Neural progenitor cell (in vitro differentiated cells): ENCODE measurements around the gene PTGR3. TPM values are rescaled to one million over a fixed set of nuclear protein-coding genes. Genes with fewer than 3 reads are reported as not detected.

Source experiments
- DNase-seq: peaks from one replicate; pipeline ENCODE4 v3.0.0-alpha.2; 2016; ENCODE audit warnings: low spot score
- H2AFZ ChIP-seq: fragments of 200-600 bp; sonication (generic); replicated peaks from 2 replicates; pipeline ENCODE4 v1.6.1; 2016; ENCODE audit warnings: antibody characterized with exemption
- H3F3A ChIP-seq: fragments of 200-600 bp; sonication (generic); 2 replicates; pipeline ENCODE4 v1.6.1; 2016; ENCODE audit warnings: antibody characterized with exemption, low read depth
- H3K27ac ChIP-seq: fragments of 200-600 bp; sonication (generic); 2 replicates; pipeline ENCODE4 v1.5.1; 2016; ENCODE audit warnings: mild to moderate bottlenecking
- H3K27me3 ChIP-seq: fragments of 200-600 bp; sonication (generic); 2 replicates; pipeline ENCODE4 v1.6.1; 2016; ENCODE audit warnings: mild to moderate bottlenecking, moderate library complexity
- H3K36me3 ChIP-seq: fragments of 200-600 bp; sonication (generic); 2 replicates; pipeline ENCODE4 v1.5.1; 2016
- H3K4me1 ChIP-seq: fragments of 200-600 bp; sonication (generic); 2 replicates; pipeline ENCODE4 v1.6.1; 2016; ENCODE audit warnings: mixed run types
- H3K4me2 ChIP-seq: fragments of 200-600 bp; sonication (generic); 2 replicates; pipeline ENCODE4 v1.6.1; 2016
- H3K4me3 ChIP-seq: fragments of 200-600 bp; sonication (generic); 2 replicates; pipeline ENCODE4 v1.5.1; 2016
- H3K79me2 ChIP-seq: fragments of 200-600 bp; sonication (generic); 2 replicates; pipeline ENCODE4 v1.6.1; 2016; ENCODE audit warnings: low read depth
- H3K9ac ChIP-seq: fragments of 200-600 bp; sonication (generic); 2 replicates; pipeline ENCODE4 v1.6.1; 2016
- H3K9me3 ChIP-seq: fragments of 200-600 bp; sonication (generic); 2 replicates; pipeline ENCODE4 v1.5.1; 2016; ENCODE audit warnings: low read depth
- H4K20me1 ChIP-seq: fragments of 200-600 bp; sonication (generic); 2 replicates; pipeline ENCODE4 v1.6.1; 2016; ENCODE audit warnings: low read depth
- H3K27ac Mint-ChIP-seq: 3 replicates; pipeline ENCODE4 v1.8.0; 2021; ENCODE audit warnings: mixed read lengths
- H3K27me3 Mint-ChIP-seq: 2 replicates; pipeline ENCODE4 v1.8.0; 2022; ENCODE audit warnings: low read depth, mild to moderate bottlenecking, inconsistent platforms, moderate library complexity, mixed read lengths; ENCODE audit not compliant: insufficient read depth
- H3K36me3 Mint-ChIP-seq: 3 replicates; pipeline ENCODE4 v1.8.0; 2021; ENCODE audit warnings: mixed read lengths
- H3K4me1 Mint-ChIP-seq: 3 replicates; pipeline ENCODE4 v1.8.0; 2021; ENCODE audit warnings: mixed read lengths
- H3K4me3 Mint-ChIP-seq: 3 replicates; pipeline ENCODE4 v1.8.0; 2021; ENCODE audit warnings: mild to moderate bottlenecking, moderate library complexity, mixed read lengths
- H3K9me3 Mint-ChIP-seq: 3 replicates; pipeline ENCODE4 v1.8.0; 2020; ENCODE audit warnings: mixed read lengths
- CTCF ChIP-seq: fragments of 200-600 bp; sonication (generic); IDR thresholded peaks from 2 replicates; pipeline ENCODE4 v1.5.1; 2017; ENCODE audit warnings: antibody characterized with exemption, mild to moderate bottlenecking
- EZH2 ChIP-seq: fragments of 200-600 bp; sonication (generic); IDR thresholded peaks from 2 replicates; pipeline ENCODE4 v1.6.1; 2017; ENCODE audit warnings: antibody characterized with exemption, mild to moderate bottlenecking, moderate library complexity
- EZH2phosphoT487 ChIP-seq: fragments of 200-600 bp; sonication (generic); IDR thresholded peaks from 2 replicates; pipeline ENCODE4 v1.6.1; 2017; ENCODE audit warnings: antibody characterized with exemption
- total RNA-seq: library from RNA; depleted of rRNA; stranded (reverse); fragments of >200 nt; gene quantifications from 2 replicates; pipeline ENCODE4 v1.2.3, GENCODE V29; 2015; ENCODE audit warnings: low replicate concordance

PTGR3 gene
- total RNA-seq, 1 donor from 2014 or later = 13.0 TPM

- no peak overlapping the region for H3K4me3 Mint-ChIP-seq
- TF ChIP-seq EZH2 (no peak), EZH2phosphoT487 (no peak), CTCF (no peak)
- H3K27me3 Mint-ChIP-seq = peaks cover 47% of the 10 kb centered on the region
- Histone ChIP-seq H3K4me3 (no peak overlapping the region), H3K9ac (no peak overlapping the region), H3F3A (peaks cover 7% of the 10 kb centered on the region), H3K4me1 (peaks cover 22% of the 10 kb centered on the region), H3K27me3 (peaks cover 73% of the 10 kb centered on the region), H4K20me1 (peaks cover 68% of the 10 kb centered on the region), H2AFZ (no peak overlapping the region), H3K27ac (no peak overlapping the region), H3K79me2 (no peaks in the 10 kb centered on the region), H3K9me3 (no peaks in the 10 kb centered on the region), H3K4me2 (no peak overlapping the region), H3K36me3 (no peaks in the 10 kb centered on the region)
- H3K9me3 Mint-ChIP-seq = no peaks in the 10 kb centered on the region
- peaks cover 23% of the 10 kb centered on the region for H3K4me1 Mint-ChIP-seq
- peaks cover 8% of the 10 kb centered on the region for H3K36me3 Mint-ChIP-seq
- no peak for DNase-seq
- no peak overlapping the region for H3K27ac Mint-ChIP-seq
Measured at GRCh38 chr18:75202696-75203365, 6.1 kb downstream of the PTGR3 start.

GRCh38 chr18:75201282-75202270, 7.4 kb downstream of the PTGR3 start:
- H3K79me2 ChIP-seq = no peaks in the 10 kb centered on the region
- H3F3A ChIP-seq = peaks cover 7% of the 10 kb centered on the region
- H3K9me3 ChIP-seq = no peaks in the 10 kb centered on the region
- H2AFZ ChIP-seq = no peak overlapping the region
- H3K4me3 Mint-ChIP-seq = no peak overlapping the region
- no peak for DNase-seq
- peaks cover 34% of the 10 kb centered on the region for H3K27me3 Mint-ChIP-seq
- no peaks in the 10 kb centered on the region for H3K36me3 ChIP-seq
- H3K9ac ChIP-seq = no peak overlapping the region
- TF ChIP-seq EZH2 (no peak), EZH2phosphoT487 (no peak), CTCF (no peak)
- H4K20me1 ChIP-seq = peaks cover 56% of the 10 kb centered on the region
- H3K4me1 Mint-ChIP-seq = peaks cover 15% of the 10 kb centered on the region
- H3K27ac ChIP-seq = no peak overlapping the region
- H3K36me3 Mint-ChIP-seq = peaks cover 9% of the 10 kb centered on the region
- H3K27ac Mint-ChIP-seq = no peak overlapping the region
- H3K27me3 ChIP-seq = peaks cover 60% of the 10 kb centered on the region
- no peak overlapping the region for H3K4me2 ChIP-seq
- peaks cover 16% of the 10 kb centered on the region for H3K4me1 ChIP-seq
- H3K9me3 Mint-ChIP-seq = no peaks in the 10 kb centered on the region
- no peak overlapping the region for H3K4me3 ChIP-seq

GRCh38 chr18:75200605-75201280, 8.2 kb downstream of the PTGR3 start:
- Histone ChIP-seq H3K27ac (no peak overlapping the region), H3K79me2 (no peaks in the 10 kb centered on the region), H3F3A (peaks cover 4% of the 10 kb centered on the region), H3K4me3 (no peak overlapping the region), H3K4me1 (peaks cover 12% of the 10 kb centered on the region), H3K36me3 (no peaks in the 10 kb centered on the region), H2AFZ (no peak overlapping the region), H4K20me1 (peaks cover 48% of the 10 kb centered on the region), H3K9ac (no peak overlapping the region), H3K27me3 (peaks cover 52% of the 10 kb centered on the region), H3K4me2 (no peak overlapping the region), H3K9me3 (no peaks in the 10 kb centered on the region)
- Mint-ChIP-seq H3K36me3 (peaks cover 10% of the 10 kb centered on the region), H3K4me1 (peaks cover 7% of the 10 kb centered on the region), H3K9me3 (no peaks in the 10 kb centered on the region), H3K27ac (no peak overlapping the region), H3K27me3 (peaks cover 27% of the 10 kb centered on the region), H3K4me3 (no peak overlapping the region)
- DNase-seq = no peak
- TF ChIP-seq EZH2 = no peak
- TF ChIP-seq EZH2phosphoT487 = no peak
- TF ChIP-seq CTCF = no peak
